CD4-positive, alpha-beta T cell (primary cell): ENCODE results near the gene SHTN1. TPM values are rescaled to one million over a fixed set of nuclear protein-coding genes. Genes with fewer than 3 reads are reported as not detected.

Experiments used
- ATAC-seq: fragments of 200-7000 bp; cut with Tn5 transposase; one replicate; pipeline ENCODE4 v1.10.0; 2022; ENCODE audit warnings: mild to moderate bottlenecking; ENCODE audit not compliant: poor library complexity
- CTCF ChIA-PET: fragments of 350-600 bp; sonication (Branson Sonifier 250); formaldehyde crosslinking; loops from one replicate; lab custom pipeline; 2021; ENCODE audit warnings: antibody characterized with exemption, inconsistent platforms; lab: Charles Lee
- POLR2A ChIA-PET: fragments of 350-600 bp; sonication (Branson Sonifier 250); formaldehyde crosslinking; loops from one replicate; lab custom pipeline; 2021; ENCODE audit warnings: antibody characterized with exemption, inconsistent platforms; lab: Charles Lee
- DNase-seq, 14 experiments: peaks; one replicate each; pipeline ENCODE4 v3.0.0-alpha.2; 2013 to 2020; ENCODE audit warnings: mixed read lengths in 2 of 14
- H3K27ac ChIP-seq, 2 donors: one replicate each; pipeline versions ENCODE4 v1.5.1 to v1.7.0; 2013; ENCODE audit warnings: low read length in 2 of 2, low read depth in 1 of 2, mild to moderate bottlenecking in 1 of 2
- H3K27me3 ChIP-seq, 2 experiments: 1 replicate in 1 of 2; 2 replicates in 1 of 2; pipeline versions ENCODE4 v1.6.1 to v1.7.0; 2013; ENCODE audit warnings: low read length in 2 of 2, control low read depth in 1 of 2, mild to moderate bottlenecking in 1 of 2, moderate library complexity in 1 of 2; ENCODE audit not compliant: insufficient read depth in 2 of 2, control insufficient read depth in 1 of 2
- H3K36me3 ChIP-seq: one replicate; pipeline ENCODE4 v1.6.1; 2013; ENCODE audit warnings: low read length, control low read depth; ENCODE audit not compliant: insufficient read depth
- H3K4me1 ChIP-seq: one replicate; pipeline ENCODE4 v1.6.1; 2013; ENCODE audit warnings: low read length, control low read depth; ENCODE audit not compliant: insufficient read depth
- H3K4me3 ChIP-seq: one replicate; pipeline ENCODE4 v1.5.1; 2013; ENCODE audit warnings: mild to moderate bottlenecking, low read length, moderate library complexity
- H3K9me3 ChIP-seq, 2 experiments: 1 replicate in 1 of 2; 2 replicates in 1 of 2; pipeline versions ENCODE4 v1.6.1 to v1.7.0; 2013; ENCODE audit warnings: low read length in 2 of 2, mild to moderate bottlenecking in 2 of 2, control low read depth in 1 of 2, moderate library complexity in 1 of 2; ENCODE audit not compliant: control insufficient read depth in 1 of 2, insufficient read depth in 1 of 2
- H3K27ac Mint-ChIP-seq: one replicate; pipeline ENCODE4 v1.8.0; 2020; ENCODE audit warnings: mixed read lengths
- H3K27me3 Mint-ChIP-seq: one replicate; pipeline ENCODE4 v1.8.0; 2021; ENCODE audit warnings: mixed read lengths
- H3K36me3 Mint-ChIP-seq: one replicate; pipeline ENCODE4 v1.8.0; 2021; ENCODE audit warnings: low read depth, mixed read lengths
- H3K4me1 Mint-ChIP-seq: one replicate; pipeline ENCODE4 v1.8.0; 2021; ENCODE audit warnings: low read depth, mixed read lengths
- H3K4me3 Mint-ChIP-seq: one replicate; pipeline ENCODE4 v1.8.0; 2020; ENCODE audit warnings: mild to moderate bottlenecking, mixed read lengths
- H3K9me3 Mint-ChIP-seq: one replicate; pipeline ENCODE4 v1.8.0; 2020; ENCODE audit warnings: mixed read lengths
- intact Hi-C, 2 experiments: fragments of 100-400 bp; cut with DNase I in 1 of 2; cut with micrococcal nuclease in 1 of 2; formaldehyde crosslinking; loops; one replicate each; pipeline versions ENCODE4 v1.15.1 to v1.9.0; 2023 to 2025; cut with DNase I, micrococcal nuclease
- total RNA-seq, 174 experiments: library from RNA in 2 of 174; stranded (reverse) in 2 of 174; gene quantifications; one replicate each; pipeline ENCODE4 v1.2.3 and lab custom pipeline; 2021 to 2026
- TF ChIP-seq, protein P1 (sequence below): fragments of 200-600 bp; IDR thresholded peaks from one replicate; pipeline ENCODE4 v1.8.0; 2022; ENCODE audit warnings: antibody characterized with exemption, mild to moderate bottlenecking

Gene SHTN1
- total RNA-seq, 2 experiments from 2014 or later = 0.75 to 0.85 TPM

DNA sequence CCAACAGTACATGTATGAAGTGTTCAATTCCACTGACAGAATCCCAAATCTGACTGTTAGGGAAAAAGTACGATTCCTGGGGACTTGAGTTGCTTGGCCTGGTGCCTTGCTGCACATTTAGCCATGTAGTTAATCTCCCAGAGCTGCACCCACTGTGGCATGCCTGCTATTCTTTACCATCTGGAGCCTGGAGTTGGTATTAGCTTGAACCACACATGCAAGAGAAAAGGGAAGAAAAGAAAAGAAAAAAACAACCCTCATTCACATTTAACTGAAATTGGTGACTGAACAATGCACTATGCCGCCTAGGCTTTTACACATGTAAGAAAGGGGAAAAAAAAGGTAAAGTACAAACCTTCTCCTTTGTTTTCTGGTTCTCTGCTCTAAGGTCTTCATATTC is 26.1 kb downstream of the SHTN1 start:
- DNase-seq (no peak), ATAC-seq (no peak)
- Histone ChIP-seq H3K9me3 (no peaks in the 10 kb centered on the region), H3K36me3 (no peaks in the 10 kb centered on the region), H3K4me3 (no peak overlapping the region), H3K4me1 (no peaks in the 10 kb centered on the region), H3K27me3 (no peaks in the 10 kb centered on the region), H3K27ac (no peak overlapping the region)
- Mint-ChIP-seq H3K4me1 (no peaks in the 10 kb centered on the region), H3K27me3 (peaks cover 9% of the 10 kb centered on the region), H3K36me3 (no peaks in the 10 kb centered on the region), H3K27ac (no peak overlapping the region), H3K4me3 (no peak overlapping the region), H3K9me3 (no peaks in the 10 kb centered on the region)
- intact Hi-C loops = no loop called here
- ChIA-PET CTCF (no interaction called here), POLR2A (no interaction called here)
- TF ChIP-seq, protein P1, sequence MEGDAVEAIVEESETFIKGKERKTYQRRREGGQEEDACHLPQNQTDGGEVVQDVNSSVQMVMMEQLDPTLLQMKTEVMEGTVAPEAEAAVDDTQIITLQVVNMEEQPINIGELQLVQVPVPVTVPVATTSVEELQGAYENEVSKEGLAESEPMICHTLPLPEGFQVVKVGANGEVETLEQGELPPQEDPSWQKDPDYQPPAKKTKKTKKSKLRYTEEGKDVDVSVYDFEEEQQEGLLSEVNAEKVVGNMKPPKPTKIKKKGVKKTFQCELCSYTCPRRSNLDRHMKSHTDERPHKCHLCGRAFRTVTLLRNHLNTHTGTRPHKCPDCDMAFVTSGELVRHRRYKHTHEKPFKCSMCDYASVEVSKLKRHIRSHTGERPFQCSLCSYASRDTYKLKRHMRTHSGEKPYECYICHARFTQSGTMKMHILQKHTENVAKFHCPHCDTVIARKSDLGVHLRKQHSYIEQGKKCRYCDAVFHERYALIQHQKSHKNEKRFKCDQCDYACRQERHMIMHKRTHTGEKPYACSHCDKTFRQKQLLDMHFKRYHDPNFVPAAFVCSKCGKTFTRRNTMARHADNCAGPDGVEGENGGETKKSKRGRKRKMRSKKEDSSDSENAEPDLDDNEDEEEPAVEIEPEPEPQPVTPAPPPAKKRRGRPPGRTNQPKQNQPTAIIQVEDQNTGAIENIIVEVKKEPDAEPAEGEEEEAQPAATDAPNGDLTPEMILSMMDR = no peak

GRCh38 chr10:116974456-116975005 is 30.5 kb downstream of the SHTN1 start:
- Histone ChIP-seq H3K9me3 (no peaks in the 10 kb centered on the region), H3K27ac (no peak overlapping the region), H3K4me3 (no peak overlapping the region), H3K36me3 (no peaks in the 10 kb centered on the region), H3K27me3 (no peaks in the 10 kb centered on the region), H3K4me1 (no peaks in the 10 kb centered on the region)
- ChIA-PET CTCF (no interaction called here), POLR2A (no interaction called here)
- Mint-ChIP-seq H3K4me3 (no peak overlapping the region), H3K36me3 (no peaks in the 10 kb centered on the region), H3K27ac (no peak overlapping the region), H3K4me1 (no peaks in the 10 kb centered on the region), H3K27me3 (peaks cover 9% of the 10 kb centered on the region), H3K9me3 (no peaks in the 10 kb centered on the region)
- TF ChIP-seq, protein P1 = no peak
- DNase-seq (peak in 1 of 14 experiments; percentile 1), ATAC-seq (no peak)
- intact Hi-C loops = no loop called here

- no peak overlapping the region for H3K4me3 ChIP-seq
- Mint-ChIP-seq H3K4me1 (no peaks in the 10 kb centered on the region), H3K27ac (no peak overlapping the region), H3K36me3 (no peaks in the 10 kb centered on the region), H3K27me3 (peaks cover 7% of the 10 kb centered on the region), H3K4me3 (no peak overlapping the region), H3K9me3 (no peaks in the 10 kb centered on the region)
- no peak overlapping the region for H3K27ac ChIP-seq
- H3K27me3 ChIP-seq = no peaks in the 10 kb centered on the region
- H3K36me3 ChIP-seq = no peaks in the 10 kb centered on the region
- ChIA-PET CTCF (no interaction called here), POLR2A (no interaction called here)
- DNase-seq (no peak), ATAC-seq (no peak)
- TF ChIP-seq, protein P1 = no peak
- intact Hi-C loops = no loop called here
- H3K4me1 ChIP-seq = no peaks in the 10 kb centered on the region
- H3K9me3 ChIP-seq = no peaks in the 10 kb centered on the region
Observed at GRCh38 chr10:116973946-116974455, 31.0 kb downstream of the SHTN1 start.
